Kidney (tissue), 14 donors: ENCODE results near the gene KIF19. TPM values are rescaled to one million over a fixed set of nuclear protein-coding genes. Genes with fewer than 3 reads are reported as not detected.

ENCODE experiments used
- DNase-seq, 5 donors: peaks; one replicate each; pipeline ENCODE4 v3.0.0-alpha.2; 2013 to 2020
- FAIRE-seq: peaks from 2 replicates; lab custom pipeline; 2012; peaks lifted over from hg19 to GRCh38; lab: Jason Lieb, UNC
- H3K27ac ChIP-seq, 2 donors: one replicate each; pipeline ENCODE4 v1.7.0; 2013; ENCODE audit warnings: low read depth in 2 of 2, low read length in 2 of 2, inconsistent platforms in 1 of 2
- H3K27me3 ChIP-seq: one replicate; pipeline ENCODE4 v1.7.1; 2013; ENCODE audit warnings: low read length, inconsistent platforms; ENCODE audit not compliant: control insufficient read depth, insufficient read depth
- H3K36me3 ChIP-seq, 3 donors: one replicate each; pipeline versions ENCODE4 v1.7.0 to v1.7.1; 2013; ENCODE audit warnings: low read length in 3 of 3, control low read depth in 1 of 3, inconsistent platforms in 1 of 3; ENCODE audit not compliant: insufficient read depth in 3 of 3, control insufficient read depth in 2 of 3
- H3K4me1 ChIP-seq, 3 donors: one replicate each; pipeline versions ENCODE4 v1.7.0 to v1.7.1; 2013; ENCODE audit warnings: low read length in 3 of 3, inconsistent platforms in 1 of 3, low read depth in 1 of 3; ENCODE audit not compliant: control insufficient read depth in 2 of 3, insufficient read depth in 2 of 3
- H3K4me3 ChIP-seq, 3 donors: one replicate each; pipeline versions ENCODE4 v1.7.0 to v1.8.1; 2013; ENCODE audit warnings: low read length in 3 of 3, control low read depth in 1 of 3, inconsistent platforms in 1 of 3
- H3K9ac ChIP-seq, 3 donors: one replicate each; pipeline versions ENCODE4 v1.7.0 to v1.7.1; 2013; ENCODE audit warnings: low read length in 3 of 3, control low read depth in 1 of 3, inconsistent platforms in 1 of 3
- H3K9me3 ChIP-seq, 3 donors: one replicate each; pipeline versions ENCODE4 v1.7.0 to v1.7.1; 2013; ENCODE audit warnings: low read length in 3 of 3, control low read depth in 1 of 3, inconsistent platforms in 1 of 3; ENCODE audit not compliant: control insufficient read depth in 2 of 3, insufficient read depth in 1 of 3
- CTCF ChIP-seq: IDR thresholded peaks from 3 replicates; pipeline ENCODE4 v1.5.1; 2012; ENCODE audit warnings: mild to moderate bottlenecking, moderate library complexity, borderline replicate concordance; ENCODE audit not compliant: insufficient read depth; ENCODE audit errors: extremely low read depth
- intact Hi-C: fragments of 100-400 bp; cut with DNase I; formaldehyde crosslinking; loops from one replicate; pipeline ENCODE4 v1.11.1; 2022
- polyA plus RNA-seq: library from polyadenylated mRNA; stranded (reverse); fragments of 350-450 nt; fragmentation: Illumina TruSeq; extraction: RNeasy Lipid Tissue Mini Kit (QIAGEN cat#74804); gene quantifications from one replicate; pipeline ENCODE4 v1.2.3, GENCODE V29; 2014; ENCODE audit warnings: low read depth, low replicate concordance; ENCODE audit not compliant: insufficient read depth
- total RNA-seq: library from RNA; stranded (reverse); fragmentation: NEBNext Ultra II Directional; extraction: Animal tissue kit (Norgen Biotek cat#: 25700); gene quantifications from one replicate; pipeline ENCODE4 v1.2.1, GENCODE V29; 2021
- donor health status: control.
- donor health status: control.
- donor health status: control.
- donor health status: control.
- donor health status: control.
- donor health status: DM: yes; HTN: yes; CAD: no.
- donor health status: Normal renal cell carcinoma (clear cell type).

The KIF19 gene
- total and polyA plus RNA-seq, 2 donors from 2014 or later: 0.85 TPM; not detected in 1

DNA sequence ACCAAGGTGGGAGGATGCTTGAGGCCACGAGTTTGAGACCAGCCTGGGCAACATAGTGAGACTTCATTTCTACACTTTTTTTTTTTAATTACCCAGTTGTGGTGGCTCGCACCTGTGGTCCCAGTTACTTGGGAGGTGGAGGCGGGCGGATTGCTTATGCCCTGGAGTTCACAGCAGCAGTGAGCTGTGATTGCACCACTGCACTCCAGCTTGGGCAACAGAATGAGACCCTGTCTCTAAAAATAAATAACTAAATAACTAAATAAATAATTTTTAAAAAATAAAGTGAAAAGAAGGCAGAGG lies 42.7 kb upstream of the KIF19 start:
- intact Hi-C loops: no loop called here
- no peak for DNase-seq

DNA sequence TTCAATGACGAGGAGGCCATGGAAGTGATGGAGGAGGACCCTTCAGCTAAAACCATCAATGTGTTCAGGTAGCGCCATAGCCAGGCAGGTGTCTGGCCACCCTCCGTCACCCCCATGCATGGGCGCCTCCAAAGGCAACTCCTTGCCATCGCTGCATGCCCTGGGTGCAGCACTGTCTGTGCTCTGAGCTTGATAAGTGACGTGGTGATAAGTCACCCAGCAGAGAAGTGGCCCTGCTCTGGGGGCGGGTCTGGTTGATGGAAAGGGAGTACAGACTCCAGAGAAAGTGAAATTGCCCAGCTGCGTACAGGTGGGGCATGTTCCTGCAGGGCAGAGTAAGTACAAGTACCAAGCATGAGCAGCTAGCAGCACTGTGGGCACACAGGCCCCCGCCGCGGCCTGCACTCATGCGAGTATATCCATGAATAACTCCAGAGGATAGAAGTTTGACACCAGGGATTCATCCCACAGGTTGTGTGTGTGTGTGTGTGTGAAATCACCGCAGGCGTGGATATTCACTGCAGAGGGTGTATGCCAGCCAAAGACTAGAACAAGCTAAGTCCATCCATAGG lies 38.9 kb upstream of the KIF19 start:
- Histone ChIP-seq H3K9ac (no peak overlapping the region), H3K27ac (no peak overlapping the region), H3K4me1 (no peaks in the 10 kb centered on the region), H3K27me3 (no peaks in the 10 kb centered on the region), H3K36me3 (no peaks in the 10 kb centered on the region), H3K4me3 (no peak overlapping the region), H3K9me3 (no peaks in the 10 kb centered on the region)
- FAIRE-seq: no peak
- intact Hi-C loops: no loop called here
- DNase-seq: no peak
- TF ChIP-seq CTCF: no peak

More for the DNA sequence above, 42.7 kb upstream of the KIF19 start:
- H3K4me3 ChIP-seq: no peak overlapping the region
- no peak overlapping the region for H3K27ac ChIP-seq
- no peaks in the 10 kb centered on the region for H3K9me3 ChIP-seq
- no peak for TF ChIP-seq CTCF
- no peak for FAIRE-seq
- no peaks in the 10 kb centered on the region for H3K36me3 ChIP-seq
- no peak overlapping the region for H3K9ac ChIP-seq
- no peaks in the 10 kb centered on the region for H3K27me3 ChIP-seq
- H3K4me1 ChIP-seq: no peaks in the 10 kb centered on the region

- DNase-seq: no peak
- FAIRE-seq: no peak
- H3K9me3 ChIP-seq: no peaks in the 10 kb centered on the region
- H3K4me1 ChIP-seq: no peaks in the 10 kb centered on the region
- intact Hi-C loops: no loop called here
- H3K4me3 ChIP-seq: no peak overlapping the region
- H3K27ac ChIP-seq: no peak overlapping the region
- H3K9ac ChIP-seq: no peak overlapping the region
- H3K27me3 ChIP-seq: no peaks in the 10 kb centered on the region
- H3K36me3 ChIP-seq: no peaks in the 10 kb centered on the region
- TF ChIP-seq CTCF: no peak
These were observed 37.2 kb upstream of the KIF19 start for GRCh38 chr17:74288785-74289184.

GRCh38 chr17:74289688-74290087 lies 36.3 kb upstream of the KIF19 start:
- Histone ChIP-seq H3K36me3 (no peaks in the 10 kb centered on the region), H3K27ac (no peak overlapping the region), H3K9ac (no peak overlapping the region), H3K4me1 (no peaks in the 10 kb centered on the region), H3K4me3 (no peak overlapping the region), H3K27me3 (no peaks in the 10 kb centered on the region), H3K9me3 (no peaks in the 10 kb centered on the region)
- intact Hi-C loops: no loop called here
- FAIRE-seq: no peak
- TF ChIP-seq CTCF: no peak
- DNase-seq: no peak
